Nephron progenitor cell (in vitro differentiated cells): Measurements from ENCODE around the gene TP53BP1.

Source experiments
- DNase-seq: peaks from one replicate; pipeline ENCODE4 v3.0.0; 2021
- H3K27ac Mint-ChIP-seq: 2 replicates; pipeline ENCODE4 v1.8.0; 2021; ENCODE audit warnings: mild to moderate bottlenecking, moderate library complexity, mixed read lengths
- H3K27me3 Mint-ChIP-seq: 2 replicates; pipeline ENCODE4 v1.8.0; 2021; ENCODE audit warnings: mild to moderate bottlenecking, low read depth, mixed read lengths; ENCODE audit not compliant: poor library complexity
- H3K36me3 Mint-ChIP-seq: 2 replicates; pipeline ENCODE4 v1.8.0; 2021; ENCODE audit warnings: low read depth, mixed read lengths
- H3K4me1 Mint-ChIP-seq: 2 replicates; pipeline ENCODE4 v1.8.0; 2021; ENCODE audit warnings: mixed read lengths
- H3K4me3 Mint-ChIP-seq: 2 replicates; pipeline ENCODE4 v1.8.0; 2021; ENCODE audit warnings: mild to moderate bottlenecking, moderate library complexity, mixed read lengths
- H3K9me3 Mint-ChIP-seq: 2 replicates; pipeline ENCODE4 v1.8.0; 2021; ENCODE audit warnings: mild to moderate bottlenecking, moderate library complexity, mixed read lengths
- TF ChIP-seq, protein P1 (sequence below): fragments of 200-600 bp; sonication (generic); IDR thresholded peaks from 2 replicates; pipeline ENCODE4 v1.5.0; 2021; ENCODE audit warnings: antibody characterized with exemption

TP53BP1 gene

DNA sequence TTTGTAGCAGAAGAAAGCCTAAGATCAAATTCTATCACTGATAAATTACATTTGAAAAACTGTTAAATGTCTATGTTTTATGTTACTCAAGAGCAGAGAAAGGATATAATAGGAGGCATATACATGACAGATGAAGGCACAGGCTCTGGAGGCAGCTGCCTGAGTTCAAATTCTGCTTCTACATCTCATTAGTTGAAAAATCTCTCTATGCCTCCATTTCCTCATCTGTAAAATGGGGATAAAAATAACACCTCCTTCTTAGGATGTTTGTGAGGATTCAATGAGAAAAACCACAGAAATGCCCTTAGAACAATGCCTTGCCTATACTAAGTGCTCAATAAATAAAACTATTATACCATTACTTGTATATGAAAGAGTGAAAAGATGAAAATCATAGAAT is 21.0 kb downstream of the TP53BP1 start:
- DNase-seq: no peak
- TF ChIP-seq, protein P1, sequence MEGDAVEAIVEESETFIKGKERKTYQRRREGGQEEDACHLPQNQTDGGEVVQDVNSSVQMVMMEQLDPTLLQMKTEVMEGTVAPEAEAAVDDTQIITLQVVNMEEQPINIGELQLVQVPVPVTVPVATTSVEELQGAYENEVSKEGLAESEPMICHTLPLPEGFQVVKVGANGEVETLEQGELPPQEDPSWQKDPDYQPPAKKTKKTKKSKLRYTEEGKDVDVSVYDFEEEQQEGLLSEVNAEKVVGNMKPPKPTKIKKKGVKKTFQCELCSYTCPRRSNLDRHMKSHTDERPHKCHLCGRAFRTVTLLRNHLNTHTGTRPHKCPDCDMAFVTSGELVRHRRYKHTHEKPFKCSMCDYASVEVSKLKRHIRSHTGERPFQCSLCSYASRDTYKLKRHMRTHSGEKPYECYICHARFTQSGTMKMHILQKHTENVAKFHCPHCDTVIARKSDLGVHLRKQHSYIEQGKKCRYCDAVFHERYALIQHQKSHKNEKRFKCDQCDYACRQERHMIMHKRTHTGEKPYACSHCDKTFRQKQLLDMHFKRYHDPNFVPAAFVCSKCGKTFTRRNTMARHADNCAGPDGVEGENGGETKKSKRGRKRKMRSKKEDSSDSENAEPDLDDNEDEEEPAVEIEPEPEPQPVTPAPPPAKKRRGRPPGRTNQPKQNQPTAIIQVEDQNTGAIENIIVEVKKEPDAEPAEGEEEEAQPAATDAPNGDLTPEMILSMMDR: no peak
- Mint-ChIP-seq H3K4me1 (no peaks in the 10 kb centered on the region), H3K9me3 (no peaks in the 10 kb centered on the region), H3K27ac (no peak overlapping the region), H3K4me3 (no peak overlapping the region), H3K36me3 (peaks cover 94% of the 10 kb centered on the region), H3K27me3 (no peaks in the 10 kb centered on the region)

DNA sequence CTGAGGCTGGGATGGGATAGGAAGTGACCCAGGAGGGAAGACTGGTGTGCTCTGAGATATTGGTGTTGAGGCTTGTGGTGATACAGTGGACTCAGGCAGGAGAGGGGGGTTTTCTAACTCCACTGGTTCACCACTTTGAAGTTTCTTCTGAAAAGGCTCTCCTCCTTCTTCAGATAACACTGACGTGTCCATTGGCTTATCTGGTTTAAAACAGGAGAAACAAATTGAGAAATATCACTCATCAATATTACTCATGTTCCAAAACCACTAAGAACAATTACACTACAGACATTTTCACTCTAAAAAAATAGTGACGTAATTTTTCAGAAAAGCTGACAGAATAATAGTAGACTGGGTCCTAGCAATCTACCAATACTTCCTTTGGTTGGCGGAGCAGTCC is 23.1 kb downstream of the TP53BP1 start:
- Mint-ChIP-seq H3K9me3 (no peaks in the 10 kb centered on the region), H3K4me3 (no peak overlapping the region), H3K27me3 (no peaks in the 10 kb centered on the region), H3K4me1 (no peaks in the 10 kb centered on the region), H3K27ac (no peak overlapping the region), H3K36me3 (peaks cover 94% of the 10 kb centered on the region)
- no peak for DNase-seq
- TF ChIP-seq, protein P1: no peak

DNA sequence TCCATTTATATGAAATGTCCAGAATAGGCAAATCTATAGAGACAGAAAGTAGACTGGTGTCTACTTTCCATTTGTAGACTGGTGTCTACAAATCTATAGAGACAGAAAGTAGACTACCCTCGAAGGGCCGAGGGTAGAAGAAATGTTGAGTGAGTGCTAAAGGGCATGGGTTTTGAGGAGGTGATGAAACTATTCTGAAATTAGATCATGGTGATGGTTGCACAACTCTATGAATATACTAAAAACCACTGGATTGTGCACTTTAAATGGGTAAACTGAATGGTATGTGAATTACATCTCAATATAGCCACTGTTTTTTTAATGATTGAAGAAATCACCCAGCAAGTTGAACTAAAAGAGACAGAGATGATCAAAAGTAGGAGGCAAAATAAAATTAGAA is 27.9 kb downstream of the TP53BP1 start:
- peaks cover 89% of the 10 kb centered on the region for H3K36me3 Mint-ChIP-seq
- H3K4me3 Mint-ChIP-seq: no peak overlapping the region
- H3K27me3 Mint-ChIP-seq: no peaks in the 10 kb centered on the region
- H3K4me1 Mint-ChIP-seq: no peaks in the 10 kb centered on the region
- TF ChIP-seq, protein P1: no peak
- no peak overlapping the region for H3K27ac Mint-ChIP-seq
- no peak for DNase-seq
- H3K9me3 Mint-ChIP-seq: no peaks in the 10 kb centered on the region

DNA sequence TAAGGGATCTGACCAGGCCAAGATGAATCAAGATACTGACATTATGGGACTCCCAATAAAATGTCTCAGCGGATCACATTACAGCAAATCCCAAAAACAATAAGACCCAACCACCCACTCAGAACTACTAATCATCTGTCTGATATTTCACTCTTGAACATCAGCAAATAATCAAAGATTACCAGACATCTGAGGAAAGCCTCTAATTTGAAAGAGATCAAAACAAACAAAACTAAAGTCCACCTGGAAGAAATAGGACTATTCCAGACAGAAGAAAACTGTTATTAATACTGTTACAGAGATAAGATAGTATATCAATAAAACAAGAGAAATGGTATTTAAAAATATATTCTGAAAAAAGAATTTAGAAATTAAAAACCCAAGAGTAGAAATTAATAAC is 29.0 kb downstream of the TP53BP1 start:
- no peak for DNase-seq
- Mint-ChIP-seq H3K4me3 (no peak overlapping the region), H3K36me3 (peaks cover 85% of the 10 kb centered on the region), H3K27ac (peak overlapping the region; percentile 11), H3K4me1 (no peaks in the 10 kb centered on the region), H3K9me3 (no peaks in the 10 kb centered on the region), H3K27me3 (no peaks in the 10 kb centered on the region)
- TF ChIP-seq, protein P1: no peak

DNA sequence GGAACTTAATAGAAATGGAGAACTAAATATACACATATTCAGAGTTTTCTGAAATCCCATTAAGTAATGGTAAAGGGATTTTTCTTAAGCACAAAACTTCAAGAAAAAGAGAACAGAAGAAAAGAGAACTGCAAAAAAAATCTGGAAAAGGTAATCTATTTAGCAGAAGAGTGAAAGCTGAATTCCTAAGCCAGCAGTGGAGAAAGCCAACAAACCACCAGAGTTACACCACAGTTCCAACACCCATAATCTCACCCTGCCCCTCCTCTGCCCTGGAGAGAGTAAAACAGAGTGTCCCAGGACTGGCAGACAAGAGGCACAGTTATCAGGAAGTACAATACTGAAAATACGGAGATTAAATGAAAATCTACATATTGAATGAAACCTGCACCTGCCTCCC is 29.4 kb downstream of the TP53BP1 start:
- Mint-ChIP-seq H3K36me3 (peaks cover 80% of the 10 kb centered on the region), H3K27ac (peak overlapping the region; percentile 11), H3K9me3 (no peaks in the 10 kb centered on the region), H3K4me1 (no peaks in the 10 kb centered on the region), H3K4me3 (no peak overlapping the region), H3K27me3 (no peaks in the 10 kb centered on the region)
- TF ChIP-seq, protein P1: no peak
- DNase-seq: no peak

DNA sequence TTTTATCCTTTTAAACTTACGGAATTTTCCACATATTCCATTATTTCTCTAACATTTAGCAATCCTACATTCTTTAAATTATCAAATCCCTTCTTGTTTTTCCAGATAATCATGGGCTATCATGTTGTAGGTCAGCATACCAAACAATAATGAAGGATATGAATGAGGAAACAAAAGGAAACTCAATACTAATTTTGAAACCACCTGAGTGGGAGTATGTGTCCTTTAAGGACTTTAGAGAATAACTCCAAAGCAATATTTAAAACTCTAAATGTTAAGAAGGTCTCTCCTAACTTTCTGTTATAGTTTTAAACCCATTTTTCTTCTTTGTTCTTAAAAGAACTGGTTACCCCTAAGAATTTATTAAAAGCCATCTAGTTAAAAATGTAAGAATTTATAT is 43.0 kb downstream of the TP53BP1 start:
- Mint-ChIP-seq H3K27ac (peak overlapping the region; percentile 93), H3K9me3 (no peaks in the 10 kb centered on the region), H3K27me3 (no peaks in the 10 kb centered on the region), H3K4me1 (peaks cover 14% of the 10 kb centered on the region), H3K36me3 (peaks cover 60% of the 10 kb centered on the region), H3K4me3 (no peak overlapping the region)
- no peak for DNase-seq
- TF ChIP-seq, protein P1: no peak
